Heart left ventricle (tissue), 13 donors: ENCODE measurements around the gene NPTXR.

Experiments used
- CTCF ChIP-seq, 12 donors: fragments of 200-600 bp; sonication (generic) in 4 of 12; IDR thresholded peaks; one replicate each; pipeline versions ENCODE4 v1.5.0 to v1.8.0; 2018 to 2022; ENCODE audit warnings: antibody characterized with exemption in 12 of 12, mild to moderate bottlenecking in 5 of 12
- POLR2A ChIP-seq, 2 donors: fragments of 450-650 bp; IDR thresholded peaks; one replicate each; pipeline ENCODE4 v1.6.1; 2017; ENCODE audit warnings: antibody characterized with exemption in 2 of 2, mild to moderate bottlenecking in 2 of 2, moderate library complexity in 2 of 2
- donor health status: ischemic (EF 13 %, LVEDD 7.1; RV severe dilation, severe dysfunction).
- donor health status: DM: no; HTN: yes; CAD: no.
- donor health status: DM: no; HTN: no; CAD: no.
- donor health status: ischemic (EF 25% LVEDD 6.9; RV normal size, moderate dysfunction).
- donor health status: ischemic (EF 25% LVEDD 5.7; RV mildly dilated, moderate dysfunction).
- donor health status: ischemic (EF 35%, LVEDD 5.7; RV mildly dilated, moderate dysfunction).
- donor health status: nonischemic (EF 11% LVEDD 7.7; RV severe dilation, severe dysfunction).
- donor health status: DM: yes; HTN: yes; CAD: no.
- donor health status: PGD.
- donor health status: ischemic (EF 29% LVEDD 5.4; RV normal size, mild dysfunction).
- donor health status: nonischemic (EF 23%, LVEDD 6.1; RV moderate dilation, normal function).

- TF ChIP-seq CTCF (IDR thresholded peaks at IDR 0.05) (no peak), POLR2A (IDR thresholded peaks at IDR 0.05) (no peak)
These were observed 12.5 kb downstream of the NPTXR start for GRCh38 chr22:38831166-38831945.
